HepG2 (cell line): Measurements from ENCODE around the gene KLHDC8B. TPM values are rescaled to one million over a fixed set of nuclear protein-coding genes. Genes with fewer than 3 reads are reported as not detected.

ENCODE experiments used
- AGO2 ChIP-seq: fragments of 200-400 bp; formaldehyde crosslinking; optimal IDR thresholded peaks from 2 replicates; pipeline ENCODE3; 2017; ENCODE audit warnings: mild to moderate bottlenecking, low read depth, low read length, moderate library complexity
- CC2D1A ChIP-seq: sonication (generic); formaldehyde crosslinking; IDR thresholded peaks from 2 replicates; pipeline ENCODE4 v1.8.1; 2023; ENCODE audit warnings: mild to moderate bottlenecking, missing genetic modification reagents
- EP300 ChIP-seq, 3 experiments: sonication (generic) in 1 of 3; formaldehyde crosslinking in 1 of 3; IDR thresholded peaks; 2 replicates each; pipeline versions ENCODE4 v1.5.1 to v1.6.1; 2011 to 2020; ENCODE audit warnings: low read depth in 2 of 3, low read length in 2 of 3, borderline replicate concordance in 1 of 3, improper control_type of control experiment in 1 of 3, mild to moderate bottlenecking in 1 of 3, missing genetic modification reagents in 1 of 3, moderate library complexity in 1 of 3
- FOXA3 ChIP-seq: IDR thresholded peaks from 2 replicates; pipeline ENCODE4 v1.6.1; 2016; ENCODE audit warnings: missing genetic modification reagents, missing compliant biosample characterization
- GABPA ChIP-seq, 2 experiments: IDR thresholded peaks; 2 replicates each; pipeline ENCODE4 v1.6.1; 2011 to 2016; ENCODE audit warnings: low read depth in 2 of 2, low read length in 1 of 2, missing biosample characterization in 1 of 2, missing genetic modification characterization in 1 of 2
- MIER2 ChIP-seq: IDR thresholded peaks from 2 replicates; pipeline ENCODE4 v1.6.1; 2016; ENCODE audit warnings: missing biosample characterization, missing genetic modification reagents
- MYC ChIP-seq: sonication (generic); formaldehyde crosslinking; IDR thresholded peaks from 2 replicates; pipeline ENCODE4 v1.9.0; 2021; ENCODE audit warnings: missing genetic modification reagents, borderline replicate concordance
- NFATC3 ChIP-seq: sonication (generic); formaldehyde crosslinking; IDR thresholded peaks from 2 replicates; pipeline ENCODE4 v1.5.1; 2020; ENCODE audit warnings: mild to moderate bottlenecking, missing genetic modification reagents
- RFX3 ChIP-seq: IDR thresholded peaks from 2 replicates; pipeline ENCODE4 v1.6.1; 2016; ENCODE audit warnings: missing biosample characterization, missing genetic modification reagents
- SOX5 ChIP-seq: IDR thresholded peaks from 2 replicates; pipeline ENCODE4 v1.6.1; 2016; ENCODE audit warnings: borderline replicate concordance
- YY1 ChIP-seq: IDR thresholded peaks from 2 replicates; pipeline ENCODE4 v1.6.1; 2011; ENCODE audit warnings: low read length, low read depth, moderate library complexity, mild to moderate bottlenecking; ENCODE audit not compliant: insufficient read depth, insufficient replicate concordance
- ZKSCAN1 ChIP-seq: fragments of 150-350 bp; IDR thresholded peaks from 2 replicates; pipeline ENCODE4 v1.6.1; 2014; ENCODE audit warnings: low read length
- ZNF124 ChIP-seq: sonication (generic); formaldehyde crosslinking; IDR thresholded peaks from 2 replicates; pipeline ENCODE4 v1.4.0; 2020; ENCODE audit warnings: missing genetic modification reagents
- ZNF180 ChIP-seq: sonication (generic); formaldehyde crosslinking; IDR thresholded peaks from 2 replicates; pipeline ENCODE4 v1.4.0; 2020; ENCODE audit warnings: low read depth, missing genetic modification reagents, borderline replicate concordance
- ZNF34 ChIP-seq: sonication (generic); formaldehyde crosslinking; IDR thresholded peaks from 2 replicates; pipeline ENCODE4 v1.4.0; 2020; ENCODE audit warnings: mild to moderate bottlenecking, missing genetic modification reagents, borderline replicate concordance
- polyA plus RNA-seq, 8 experiments: library from polyadenylated mRNA; depleted of rRNA in 3 of 8; stranded (reverse) in 7 of 8; unstranded in 1 of 8; fragments of >200 nt; fragmentation: Illumina TruSeq in 4 of 8; extraction: Trizol in 4 of 8; gene quantifications; 2 replicates each; pipeline versions ENCODE4 v1.2.1 to v1.2.3, GENCODE V29; 2011 to 2016; ENCODE audit warnings: low read depth in 4 of 8, missing spikeins in 1 of 8, mixed read lengths in 1 of 8; ENCODE audit not compliant: insufficient read depth in 1 of 8
- total RNA-seq, 5 experiments: library from RNA; depleted of rRNA; stranded (reverse); fragments of >200 nt; fragmentation: Illumina TruSeq; extraction: Trizol; gene quantifications; 2 replicates each; pipeline ENCODE4 v1.2.3, GENCODE V29; 2016; ENCODE audit warnings: low read depth in 1 of 5
- TF ChIP-seq, protein P1 (sequence below): sonication (generic); formaldehyde crosslinking; IDR thresholded peaks from 2 replicates; pipeline ENCODE4 v1.5.0; 2020; ENCODE audit warnings: mild to moderate bottlenecking, missing genetic modification reagents, borderline replicate concordance
- TF ChIP-seq, protein P2 (sequence below): fragments of 450-650 bp; IDR thresholded peaks from 2 replicates; pipeline ENCODE4 v1.6.1; 2017
- TF ChIP-seq, protein P3 (sequence below): sonication (generic); formaldehyde crosslinking; IDR thresholded peaks from 2 replicates; pipeline ENCODE4 v1.4.0; 2020; ENCODE audit warnings: missing genetic modification reagents, borderline replicate concordance

The KLHDC8B gene
- total and polyA plus RNA-seq, 2 of the 13 experiments (the other 11 are each of a cell fraction or from before 2014, with no cell fraction given) = 17.2 to 17.8 TPM

GRCh38 chr3:49166752-49167556 lies 4.4 kb upstream of the KLHDC8B start (continued):
- TF ChIP-seq YY1 = no peak
- TF ChIP-seq EP300 (IDR thresholded peaks at IDR 0.05; ENCODE audit: low read depth in 2 of 2, low read length in 2 of 2) = no peak
- no peak for TF ChIP-seq EP300 (CRISPR knock-in tag; IDR thresholded peaks at IDR 0.05; ENCODE audit: borderline replicate concordance)
- no peak for TF ChIP-seq CC2D1A (CRISPR knock-in tag)
- TF ChIP-seq, protein P1, sequence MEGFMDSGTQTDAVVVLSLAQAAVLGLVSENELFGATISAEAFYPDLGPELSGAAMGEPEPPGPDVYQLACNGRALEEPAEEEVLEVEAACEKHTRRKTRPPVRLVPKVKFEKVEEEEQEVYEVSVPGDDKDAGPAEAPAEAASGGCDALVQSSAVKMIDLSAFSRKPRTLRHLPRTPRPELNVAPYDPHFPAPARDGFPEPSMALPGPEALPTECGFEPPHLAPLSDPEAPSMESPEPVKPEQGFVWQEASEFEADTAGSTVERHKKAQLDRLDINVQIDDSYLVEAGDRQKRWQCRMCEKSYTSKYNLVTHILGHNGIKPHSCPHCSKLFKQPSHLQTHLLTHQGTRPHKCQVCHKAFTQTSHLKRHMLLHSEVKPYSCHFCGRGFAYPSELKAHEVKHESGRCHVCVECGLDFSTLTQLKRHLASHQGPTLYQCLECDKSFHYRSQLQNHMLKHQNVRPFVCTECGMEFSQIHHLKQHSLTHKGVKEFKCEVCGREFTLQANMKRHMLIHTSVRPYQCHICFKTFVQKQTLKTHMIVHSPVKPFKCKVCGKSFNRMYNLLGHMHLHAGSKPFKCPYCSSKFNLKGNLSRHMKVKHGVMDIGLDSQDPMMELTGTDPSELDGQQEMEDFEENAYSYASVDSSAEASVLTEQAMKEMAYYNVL (CRISPR knock-in tag) = no peak
- no peak for TF ChIP-seq MIER2
- TF ChIP-seq ZNF34 = 0 out of 2 replicates have a peak, but pooled peaks have one; percentile 53
- TF ChIP-seq, protein P2, sequence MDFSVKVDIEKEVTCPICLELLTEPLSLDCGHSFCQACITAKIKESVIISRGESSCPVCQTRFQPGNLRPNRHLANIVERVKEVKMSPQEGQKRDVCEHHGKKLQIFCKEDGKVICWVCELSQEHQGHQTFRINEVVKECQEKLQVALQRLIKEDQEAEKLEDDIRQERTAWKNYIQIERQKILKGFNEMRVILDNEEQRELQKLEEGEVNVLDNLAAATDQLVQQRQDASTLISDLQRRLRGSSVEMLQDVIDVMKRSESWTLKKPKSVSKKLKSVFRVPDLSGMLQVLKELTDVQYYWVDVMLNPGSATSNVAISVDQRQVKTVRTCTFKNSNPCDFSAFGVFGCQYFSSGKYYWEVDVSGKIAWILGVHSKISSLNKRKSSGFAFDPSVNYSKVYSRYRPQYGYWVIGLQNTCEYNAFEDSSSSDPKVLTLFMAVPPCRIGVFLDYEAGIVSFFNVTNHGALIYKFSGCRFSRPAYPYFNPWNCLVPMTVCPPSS = no peak
- TF ChIP-seq FOXA3 = 0 out of 2 replicates have a peak, but pooled peaks have one; percentile 26
- TF ChIP-seq SOX5 (CRISPR knock-in tag) = no peak
- TF ChIP-seq ZNF124 (CRISPR knock-in tag) = no peak
- TF ChIP-seq MYC (CRISPR knock-in tag) = no peak
- TF ChIP-seq, protein P3, sequence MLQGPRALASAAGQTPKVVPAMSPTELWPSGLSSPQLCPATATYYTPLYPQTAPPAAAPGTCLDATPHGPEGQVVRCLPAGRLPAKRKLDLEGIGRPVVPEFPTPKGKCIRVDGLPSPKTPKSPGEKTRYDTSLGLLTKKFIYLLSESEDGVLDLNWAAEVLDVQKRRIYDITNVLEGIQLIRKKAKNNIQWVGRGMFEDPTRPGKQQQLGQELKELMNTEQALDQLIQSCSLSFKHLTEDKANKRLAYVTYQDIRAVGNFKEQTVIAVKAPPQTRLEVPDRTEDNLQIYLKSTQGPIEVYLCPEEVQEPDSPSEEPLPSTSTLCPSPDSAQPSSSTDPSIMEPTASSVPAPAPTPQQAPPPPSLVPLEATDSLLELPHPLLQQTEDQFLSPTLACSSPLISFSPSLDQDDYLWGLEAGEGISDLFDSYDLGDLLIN (CRISPR knock-in tag) = no peak
- TF ChIP-seq NFATC3 (CRISPR knock-in tag) = no peak
- no peak for TF ChIP-seq GABPA (IDR thresholded peaks at IDR 0.05; ENCODE audit: low read depth, low read length)
- peak; percentile 40; the same call in 1 of the 2 replicates for TF ChIP-seq GABPA (CRISPR knock-in tag; IDR thresholded peaks at IDR 0.05; ENCODE audit: low read depth)
- no peak for TF ChIP-seq RFX3 (CRISPR knock-in tag)
- no peak for TF ChIP-seq ZKSCAN1
- no peak for TF ChIP-seq AGO2
- no peak for TF ChIP-seq ZNF180
